ENCODE measurements around the gene SELP.

SELP gene

DNA sequence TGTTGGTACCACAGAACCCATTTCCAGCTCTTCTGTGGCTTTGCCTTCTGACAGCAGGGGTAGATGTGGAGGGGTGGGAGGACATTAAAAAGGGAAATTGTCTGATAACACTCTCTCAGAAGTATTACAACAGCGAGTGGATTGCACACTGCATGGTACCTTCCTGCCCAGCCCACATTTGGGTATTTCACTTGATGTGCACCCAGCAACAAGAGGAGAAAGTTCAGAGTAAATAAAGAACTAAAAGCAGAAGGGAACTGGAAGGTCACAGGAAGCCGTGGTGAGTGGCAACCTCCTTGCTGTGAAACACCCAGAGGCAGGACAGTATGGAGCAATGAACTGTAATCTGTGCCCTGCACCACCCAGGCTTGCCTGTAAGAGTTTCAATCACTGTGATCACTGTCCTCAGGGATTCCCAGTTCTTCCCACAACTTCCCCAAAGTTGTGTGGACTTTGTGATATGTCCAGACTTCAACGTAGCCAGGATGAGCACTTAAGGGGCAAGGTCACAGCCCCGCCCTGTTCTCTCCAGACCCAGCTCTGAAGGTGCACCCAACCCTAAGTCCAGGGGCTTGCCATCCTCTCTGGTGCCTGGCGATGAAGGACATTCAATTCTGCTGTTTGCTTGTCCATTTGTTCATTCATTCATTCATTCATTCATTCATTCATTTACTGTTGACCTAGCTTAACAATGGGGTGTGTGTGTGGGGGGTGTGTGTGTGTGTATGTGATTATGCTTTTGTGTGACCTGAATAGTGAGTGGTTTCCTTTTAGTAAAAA lies 25.0 kb downstream of the SELP start:
- Mint-ChIP-seq H3K4me3 (peak overlapping the region; percentile 37), H3K9me3 (peaks cover 11% of the 10 kb centered on the region), H3K4me1 (peaks cover 61% of the 10 kb centered on the region), H3K27ac (peak overlapping the region; percentile 87), H3K27me3 (no peaks in the 10 kb centered on the region), H3K36me3 (peaks cover 7% of the 10 kb centered on the region)
- CTCF ChIA-PET = interaction anchor here (0.6 to 6.3 kb wide), 7 partner anchors 9 to 193 kb away, joined by 3 to 151 read pairs (median 4); no protein-coding TSS in a partner anchor
- peak; percentile 78 for DNase-seq

DNA sequence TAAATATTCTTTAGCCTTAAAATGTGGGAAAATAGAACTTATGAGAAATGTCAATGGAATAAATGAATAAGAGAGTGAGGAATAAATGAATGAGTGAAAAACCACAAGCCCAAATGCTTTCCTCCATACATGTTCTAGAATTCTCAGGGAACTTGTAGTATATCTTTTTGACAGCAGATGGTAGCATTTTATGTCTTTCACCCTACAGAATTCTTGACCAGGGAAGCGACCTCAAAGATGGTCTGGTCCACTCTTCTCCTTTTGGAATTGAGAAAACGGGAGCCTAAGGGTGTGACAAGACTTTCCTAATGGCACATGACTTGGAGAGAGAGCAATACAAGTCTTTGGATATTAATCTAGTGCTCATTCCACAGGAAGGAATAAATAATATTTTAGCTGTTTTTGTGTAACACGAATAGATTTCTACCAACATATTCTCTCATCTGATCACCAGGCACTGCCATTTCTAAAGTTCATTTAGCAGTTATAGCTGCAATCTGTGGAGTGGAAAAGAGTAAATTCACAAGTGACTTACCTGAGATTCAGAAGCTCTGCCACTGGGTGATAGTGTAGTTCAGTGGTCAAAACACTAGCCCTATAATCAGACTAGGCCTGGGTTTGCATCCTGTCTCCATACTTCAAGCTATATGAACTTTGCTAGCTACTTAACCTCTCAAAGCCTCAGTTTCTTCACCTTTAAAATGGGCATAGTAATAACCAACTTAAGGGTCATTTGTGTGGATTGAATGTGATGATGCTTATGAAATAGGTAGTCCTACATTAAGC lies 28.6 kb downstream of the SELP start:
- H3K4me1 Mint-ChIP-seq = peaks cover 57% of the 10 kb centered on the region
- no peaks in the 10 kb centered on the region for H3K27me3 Mint-ChIP-seq
- CTCF ChIA-PET = interaction anchor here (0.7 to 6.3 kb wide), 39 partner anchors 8 to 208 kb away, joined by 3 to 151 read pairs (median 6); partner anchors contain the start of gene F5
- H3K27ac Mint-ChIP-seq = peak overlapping the region; percentile 73
- H3K4me3 Mint-ChIP-seq = no peak overlapping the region
- peaks cover 11% of the 10 kb centered on the region for H3K9me3 Mint-ChIP-seq
- no peak for DNase-seq
- peaks cover 7% of the 10 kb centered on the region for H3K36me3 Mint-ChIP-seq

DNA sequence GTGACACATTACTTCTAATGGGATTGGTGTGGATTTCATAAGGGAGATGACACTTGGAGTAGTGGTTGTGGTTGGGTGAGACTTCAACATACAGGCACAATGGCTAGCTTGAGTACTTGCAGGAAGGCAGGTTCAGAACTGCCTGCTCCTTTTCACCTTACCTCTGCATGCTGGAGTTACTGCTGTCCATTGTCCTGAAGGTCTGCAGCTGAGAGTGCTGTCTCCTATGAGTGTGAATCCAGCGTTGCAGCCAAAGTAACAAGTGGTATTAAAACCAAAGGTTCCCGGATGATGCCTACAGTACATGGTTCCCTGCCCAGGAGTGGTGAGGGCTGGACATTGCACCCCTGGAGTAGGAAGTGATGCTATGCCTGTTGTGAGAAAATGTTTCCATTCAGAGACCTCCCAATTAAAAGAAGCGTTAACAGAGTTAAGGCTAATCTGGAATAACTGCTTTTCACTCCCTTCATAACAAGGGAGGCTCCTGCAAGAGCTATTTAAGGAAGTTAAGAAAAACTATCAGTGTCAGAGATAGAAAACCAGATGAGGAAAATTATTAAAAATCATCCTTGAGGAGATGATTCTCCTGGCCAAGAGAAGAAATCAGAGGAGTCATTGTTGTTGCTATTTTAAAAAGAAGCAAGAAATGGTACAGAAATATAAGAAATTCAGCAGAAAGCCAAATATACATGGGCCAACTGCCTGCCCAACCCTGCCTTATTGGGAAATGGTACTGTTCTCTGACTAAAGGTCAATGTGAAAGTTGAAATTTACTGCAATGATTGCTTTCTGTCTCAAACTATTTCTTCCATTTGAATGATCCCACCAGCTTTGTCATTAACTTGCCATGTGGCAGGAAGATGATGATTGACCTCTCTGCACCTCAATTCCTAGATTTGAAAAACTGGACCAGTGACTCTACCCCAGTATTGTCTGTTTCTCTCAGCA lies 33.9 kb downstream of the SELP start:
- CTCF ChIA-PET = interaction anchor here (1.0 to 4.3 kb wide), 8 partner anchors 9 to 199 kb away, joined by 3 to 23 read pairs (median 4); partner anchors contain the start of genes F5 and METTL18
- peak; percentile 58 for DNase-seq
- no peak overlapping the region for H3K27ac Mint-ChIP-seq
- H3K4me3 Mint-ChIP-seq = no peak overlapping the region
- H3K4me1 Mint-ChIP-seq = peaks cover 32% of the 10 kb centered on the region
- no peaks in the 10 kb centered on the region for H3K36me3 Mint-ChIP-seq
- H3K27me3 Mint-ChIP-seq = peaks cover 4% of the 10 kb centered on the region
- no peaks in the 10 kb centered on the region for H3K9me3 Mint-ChIP-seq

DNA sequence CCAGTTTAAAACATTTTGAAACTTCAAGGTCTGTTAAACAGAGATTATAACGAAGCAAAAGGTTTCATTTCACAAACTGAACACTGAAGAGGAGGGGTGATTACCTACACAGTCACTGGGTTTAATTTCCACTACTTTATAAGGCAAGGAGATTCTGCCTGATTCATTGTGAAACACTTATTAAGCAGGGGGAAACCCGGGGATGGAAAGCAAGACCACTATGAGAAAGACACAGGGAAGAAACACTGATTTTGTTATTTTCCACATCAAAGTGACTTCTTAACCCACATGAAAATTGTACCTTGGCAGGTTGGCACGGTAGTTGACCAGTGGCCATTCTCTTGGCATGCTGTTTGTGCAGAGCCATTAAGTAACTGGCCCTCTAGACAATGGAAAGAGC lies 35.5 kb downstream of the SELP start:
- H3K9me3 Mint-ChIP-seq = no peaks in the 10 kb centered on the region
- CTCF ChIA-PET = interaction anchor here (1.0 to 4.3 kb wide), 5 partner anchors 8 to 128 kb away, joined by 3 to 23 read pairs (median 11); partner anchors contain the start of gene F5
- no peaks in the 10 kb centered on the region for H3K36me3 Mint-ChIP-seq
- no peak overlapping the region for H3K27ac Mint-ChIP-seq
- peaks cover 4% of the 10 kb centered on the region for H3K27me3 Mint-ChIP-seq
- peaks cover 33% of the 10 kb centered on the region for H3K4me1 Mint-ChIP-seq
- DNase-seq = no peak
- no peak overlapping the region for H3K4me3 Mint-ChIP-seq

DNA sequence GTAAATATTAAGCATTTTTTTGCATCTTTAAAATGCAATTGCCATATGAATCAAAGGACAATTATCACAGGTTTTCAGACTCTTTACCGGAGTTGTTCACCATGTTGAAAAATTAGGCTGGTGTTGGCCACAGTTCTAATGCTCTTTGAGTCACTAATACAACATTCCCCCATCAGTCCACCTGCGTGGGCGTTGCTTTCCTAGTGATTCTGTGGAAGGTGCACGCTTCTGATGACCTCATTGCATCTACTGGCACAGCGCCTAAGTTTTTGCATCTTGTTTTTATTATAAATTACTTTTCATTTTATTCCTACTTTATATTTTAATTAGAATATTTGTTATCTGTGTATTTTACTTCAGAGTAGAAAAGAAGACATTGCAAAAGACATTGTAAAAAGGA lies 39.0 kb downstream of the SELP start:
- no peak overlapping the region for H3K27ac Mint-ChIP-seq
- no peak overlapping the region for H3K4me3 Mint-ChIP-seq
- H3K27me3 Mint-ChIP-seq = peaks cover 3% of the 10 kb centered on the region
- peaks cover 66% of the 10 kb centered on the region for H3K4me1 Mint-ChIP-seq
- H3K36me3 Mint-ChIP-seq = no peaks in the 10 kb centered on the region
- H3K9me3 Mint-ChIP-seq = no peaks in the 10 kb centered on the region
- DNase-seq = no peak
- CTCF ChIA-PET = interaction anchor here (2.4 to 4.0 kb wide), 2 partner anchors 12 to 121 kb away, joined by 8 to 23 read pairs; no protein-coding TSS in a partner anchor

DNA sequence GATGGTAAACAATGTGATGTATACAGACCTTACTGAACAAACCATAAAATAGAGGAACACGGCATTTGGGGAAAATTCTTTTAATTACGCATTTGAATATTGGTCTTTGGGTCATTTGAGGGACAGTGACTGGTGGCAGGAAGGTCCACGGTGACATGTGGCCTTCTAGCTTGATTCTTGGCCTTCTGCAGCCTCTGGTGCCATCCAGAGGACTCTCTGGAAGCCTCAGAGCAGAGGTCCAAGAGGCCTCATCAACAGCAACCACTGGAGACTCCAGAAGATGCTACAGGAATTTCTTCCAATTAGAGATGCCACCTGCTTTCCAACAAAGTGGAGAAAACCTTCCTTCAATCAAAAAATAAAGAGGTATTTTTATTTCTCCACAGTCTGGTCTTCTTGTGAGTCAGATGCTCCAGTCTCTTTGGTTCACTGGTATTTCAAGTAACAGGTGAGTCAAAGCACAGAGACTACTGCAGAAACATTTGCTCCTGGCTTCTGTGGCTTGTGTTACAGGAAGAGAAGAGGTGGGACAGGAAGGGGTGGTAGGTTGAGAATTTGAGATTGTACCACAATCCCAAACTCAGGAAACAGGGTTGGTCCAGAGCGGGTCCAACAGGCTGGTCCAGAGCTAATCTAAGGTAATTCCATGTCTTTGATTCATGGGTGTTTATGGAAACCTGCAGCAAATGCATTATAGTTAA lies 41.0 kb downstream of the SELP start:
- CTCF ChIA-PET = interaction anchor here (0.7 to 1.5 kb wide), 2 partner anchors 13 to 123 kb away, joined by 3 to 5 read pairs; no protein-coding TSS in a partner anchor
- H3K36me3 Mint-ChIP-seq = no peaks in the 10 kb centered on the region
- no peak overlapping the region for H3K4me3 Mint-ChIP-seq
- peaks cover 70% of the 10 kb centered on the region for H3K4me1 Mint-ChIP-seq
- H3K9me3 Mint-ChIP-seq = no peaks in the 10 kb centered on the region
- no peaks in the 10 kb centered on the region for H3K27me3 Mint-ChIP-seq
- H3K27ac Mint-ChIP-seq = peak overlapping the region; percentile 70
- DNase-seq = no peak

DNA sequence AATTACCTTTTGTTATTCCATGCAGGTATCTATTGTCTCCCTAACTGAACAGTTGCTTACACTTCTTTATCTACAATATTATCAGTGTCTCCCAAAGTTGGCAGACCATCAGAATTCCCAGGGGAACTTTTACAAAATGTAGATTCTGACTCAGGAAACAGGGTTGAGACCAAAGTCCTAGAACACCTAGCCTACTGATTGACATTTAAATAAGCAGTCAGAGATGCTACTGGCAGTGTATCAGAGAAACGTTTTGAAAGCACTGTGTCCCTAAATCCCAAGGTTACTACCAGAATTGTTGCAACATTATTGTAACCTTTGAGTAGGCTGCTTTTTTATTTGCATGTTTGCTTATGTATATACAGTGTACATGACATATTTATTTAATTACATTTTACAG lies 41.8 kb downstream of the SELP start:
- CTCF ChIA-PET = interaction anchor here (0.7 kb wide), 1 partner anchor 124 kb away, joined by 3 read pairs; no protein-coding TSS in a partner anchor
- H3K27ac Mint-ChIP-seq = no peak overlapping the region
- peaks cover 70% of the 10 kb centered on the region for H3K4me1 Mint-ChIP-seq

DNA sequence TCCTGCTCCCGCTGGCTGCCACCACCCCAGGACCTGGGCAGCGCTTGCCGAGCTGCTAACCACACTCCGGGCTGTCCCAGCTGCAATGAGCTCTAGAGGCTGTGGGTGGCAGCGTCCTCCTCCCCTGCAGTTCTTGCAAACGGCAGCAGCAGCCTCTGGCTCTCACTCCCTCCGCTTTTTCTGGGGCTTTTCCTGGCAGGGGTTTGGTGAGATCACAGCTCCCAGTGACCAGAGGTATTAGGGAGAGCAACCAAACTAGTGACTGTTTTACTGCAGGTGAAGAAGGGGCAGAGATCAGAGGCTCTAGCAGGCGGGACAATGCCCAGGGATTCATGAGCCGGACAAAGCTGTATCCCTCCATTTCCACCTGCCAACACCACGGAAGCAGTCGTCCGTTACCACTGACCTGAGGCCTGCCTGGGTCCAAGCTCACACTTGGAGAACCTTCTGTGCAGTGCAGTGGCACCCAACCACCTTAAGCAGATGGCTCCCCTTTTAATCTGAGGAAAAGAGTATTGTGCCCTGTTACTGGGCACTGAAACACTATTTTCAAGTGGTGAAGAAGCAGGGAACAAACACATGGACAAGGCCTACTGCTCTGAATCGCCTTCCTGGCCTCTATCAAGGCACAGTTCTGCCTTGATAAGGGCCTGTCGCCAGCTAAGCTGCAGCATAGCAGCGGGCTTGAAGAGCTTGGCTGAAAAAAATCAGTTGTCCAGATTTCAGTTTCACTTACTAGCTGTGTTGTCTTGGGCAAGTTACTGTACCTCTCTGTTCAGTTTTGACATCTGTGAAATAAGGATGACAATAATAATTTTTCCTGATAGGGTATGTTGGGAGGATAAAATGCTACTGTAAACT lies 43.3 kb downstream of the SELP start, which contains the start of gene F5:
F5 (minus strand) TSS at position 87 of the 861 bp plus-strand sequence. CDS start 95 bp downstream, outside the sequence.
- DNase-seq = peak; percentile 86
- CTCF ChIA-PET = interaction anchor here (0.6 to 3.5 kb wide), 30 partner anchors 10 to 1726 kb away, joined by 3 to 45 read pairs (median 5); no protein-coding TSS in a partner anchor
- Mint-ChIP-seq H3K36me3 (no peaks in the 10 kb centered on the region), H3K4me1 (peaks cover 72% of the 10 kb centered on the region), H3K4me3 (peak within 1 kb of the TSS; percentile 84), H3K27me3 (no peaks in the 10 kb centered on the region), H3K27ac (peak within 1 kb of the TSS; percentile 78), H3K9me3 (no peaks in the 10 kb centered on the region)

More for the DNA sequence above, 41.8 kb downstream of the SELP start:
- DNase-seq = no peak
- no peaks in the 10 kb centered on the region for H3K36me3 Mint-ChIP-seq
- H3K27me3 Mint-ChIP-seq = no peaks in the 10 kb centered on the region
- no peak overlapping the region for H3K4me3 Mint-ChIP-seq
- H3K9me3 Mint-ChIP-seq = no peaks in the 10 kb centered on the region

DNA sequence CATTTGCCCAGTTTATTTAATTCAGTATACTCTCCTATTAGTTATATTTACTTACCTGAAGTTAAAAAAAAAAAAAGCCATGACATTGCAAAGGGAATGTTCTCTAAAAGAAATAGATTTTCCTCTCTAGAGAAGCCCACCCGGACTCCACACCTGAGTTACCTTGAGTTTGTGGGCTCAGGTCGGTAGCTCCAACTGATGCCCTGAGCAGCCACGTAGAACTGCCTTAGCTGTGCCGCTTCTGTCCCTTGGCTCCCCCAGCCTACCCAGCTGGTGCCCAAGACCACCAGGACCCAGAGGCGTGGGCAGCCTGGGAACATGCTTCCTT lies 43.9 kb downstream of the SELP start:
- H3K4me3 Mint-ChIP-seq = peak overlapping the region; percentile 84
- CTCF ChIA-PET = interaction anchor here (0.6 to 3.5 kb wide), 29 partner anchors 9 to 1727 kb away, joined by 3 to 45 read pairs (median 5); no protein-coding TSS in a partner anchor
- no peaks in the 10 kb centered on the region for H3K27me3 Mint-ChIP-seq
- no peaks in the 10 kb centered on the region for H3K36me3 Mint-ChIP-seq
- H3K9me3 Mint-ChIP-seq = no peaks in the 10 kb centered on the region
- DNase-seq = no peak
- peaks cover 72% of the 10 kb centered on the region for H3K4me1 Mint-ChIP-seq
- peak overlapping the region; percentile 78 for H3K27ac Mint-ChIP-seq

DNA sequence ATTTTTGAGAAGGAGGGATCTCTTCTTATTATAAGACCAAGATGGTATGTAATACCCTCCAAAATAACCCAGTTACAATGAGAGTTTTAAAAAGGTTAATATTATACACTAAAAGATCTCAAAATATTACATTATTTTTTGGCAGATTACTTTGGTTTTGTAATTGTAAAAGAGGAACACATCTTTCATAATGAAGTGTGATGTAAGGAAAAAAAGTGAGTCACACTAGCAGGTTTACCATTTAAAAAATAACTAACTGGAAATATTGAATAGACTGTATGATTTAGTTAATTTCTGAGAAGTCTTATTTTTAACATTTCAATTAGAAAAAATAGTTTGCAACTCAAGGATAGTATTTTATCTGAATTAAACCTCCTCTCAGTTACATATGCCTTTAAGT lies 44.7 kb downstream of the SELP start:
- no peaks in the 10 kb centered on the region for H3K27me3 Mint-ChIP-seq
- peak overlapping the region; percentile 84 for H3K4me3 Mint-ChIP-seq
- peaks cover 70% of the 10 kb centered on the region for H3K4me1 Mint-ChIP-seq

DNA sequence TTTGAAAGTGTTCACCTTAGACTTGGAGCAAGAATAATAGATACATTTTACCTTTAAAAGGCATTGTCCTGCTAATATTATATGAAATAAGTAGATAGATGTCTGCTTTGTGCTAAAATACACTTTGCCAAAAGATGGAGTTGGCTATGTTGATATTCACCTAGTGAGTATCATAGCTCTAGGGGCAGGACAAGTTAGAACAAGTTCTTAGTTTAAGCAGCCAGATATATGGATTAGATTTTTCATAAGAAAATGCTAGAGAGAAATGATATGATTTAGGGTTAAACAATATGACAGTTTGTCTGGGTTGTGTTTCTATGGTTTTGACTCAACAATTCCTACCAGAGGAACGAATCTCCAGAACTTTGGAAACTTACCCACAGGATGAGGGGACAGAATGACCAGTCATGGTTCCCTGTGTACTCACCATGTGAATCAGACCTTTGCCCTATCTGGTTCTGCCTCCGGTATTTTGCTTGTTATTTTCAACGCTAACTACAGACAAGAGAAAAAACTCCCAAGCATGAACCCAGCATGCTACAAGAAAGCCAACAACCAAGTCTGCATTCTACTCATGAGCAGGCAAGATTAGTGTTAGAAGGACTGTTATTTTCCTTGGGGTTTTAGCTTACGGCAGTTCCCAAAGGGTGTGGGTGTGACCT lies 45.3 kb downstream of the SELP start:
- no peaks in the 10 kb centered on the region for H3K27me3 Mint-ChIP-seq

More for the DNA sequence above, 44.7 kb downstream of the SELP start:
- no peaks in the 10 kb centered on the region for H3K36me3 Mint-ChIP-seq
- CTCF ChIA-PET = interaction anchor here (1.4 to 3.5 kb wide), 5 partner anchors 11 to 127 kb away, joined by 6 to 45 read pairs (median 42); no protein-coding TSS in a partner anchor
- H3K9me3 Mint-ChIP-seq = no peaks in the 10 kb centered on the region
- H3K27ac Mint-ChIP-seq = peak overlapping the region; percentile 78
- DNase-seq = no peak

More for the DNA sequence above, 45.3 kb downstream of the SELP start:
- CTCF ChIA-PET = interaction anchor here (1.0 to 3.5 kb wide), 7 partner anchors 9 to 128 kb away, joined by 3 to 44 read pairs (median 5); no protein-coding TSS in a partner anchor
- no peak for DNase-seq
- Mint-ChIP-seq H3K4me1 (peaks cover 65% of the 10 kb centered on the region), H3K36me3 (no peaks in the 10 kb centered on the region), H3K27ac (peak overlapping the region; percentile 51), H3K4me3 (peak overlapping the region; percentile 84), H3K9me3 (no peaks in the 10 kb centered on the region)

Data from activated naive CD4-positive, alpha-beta T cell treated with anti-CD3 and anti-CD28 coated beads, Interleukin-2, amount 10 ng/mL, durations not matched to agents 7 days and 5 days (primary cell).